H9 (cell line): ENCODE data around the gene TRPC5OS. TPM values are rescaled to one million over a fixed set of nuclear protein-coding genes. Genes with fewer than 3 reads are reported as not detected.

Source experiments
- DNase-seq: peaks from one replicate; pipeline ENCODE4 v3.0.0-alpha.2; 2017
- H2AFZ ChIP-seq: one replicate; pipeline ENCODE4 v1.6.1; 2013; ENCODE audit warnings: mild to moderate bottlenecking, low read length, control low read depth, moderate library complexity
- H2AK5ac ChIP-seq: 2 replicates; pipeline ENCODE4 v1.6.1; 2013; ENCODE audit warnings: low read length, control low read depth, mixed read lengths; ENCODE audit not compliant: insufficient read length
- H2BK120ac ChIP-seq: one replicate; pipeline ENCODE4 v1.6.1; 2013; ENCODE audit warnings: low read depth, mild to moderate bottlenecking, low read length, control low read depth, inconsistent platforms; ENCODE audit not compliant: poor library complexity, severe bottlenecking
- H2BK12ac ChIP-seq: 2 replicates; pipeline ENCODE4 v1.6.1; 2013; ENCODE audit warnings: low read length, control low read depth, mixed read lengths, low read depth; ENCODE audit not compliant: insufficient read length
- H2BK15ac ChIP-seq: 2 replicates; pipeline ENCODE4 v1.6.1; 2013; ENCODE audit warnings: low read depth, low read length, control low read depth
- H2BK20ac ChIP-seq: one replicate; pipeline ENCODE4 v1.6.1; 2013; ENCODE audit warnings: low read depth, mild to moderate bottlenecking, low read length, control low read depth, inconsistent platforms; ENCODE audit not compliant: poor library complexity, severe bottlenecking
- H2BK5ac ChIP-seq: 2 replicates; pipeline ENCODE4 v1.6.1; 2013; ENCODE audit warnings: low read length, control low read depth, mixed read lengths; ENCODE audit not compliant: insufficient read length
- H3K14ac ChIP-seq: 2 replicates; pipeline ENCODE4 v1.6.1; 2013; ENCODE audit warnings: low read length, control low read depth; ENCODE audit not compliant: insufficient read depth
- H3K18ac ChIP-seq: 2 replicates; pipeline ENCODE4 v1.6.1; 2013; ENCODE audit warnings: low read depth, mild to moderate bottlenecking, mixed read lengths, low read length, control low read depth; ENCODE audit not compliant: insufficient read length
- H3K23ac ChIP-seq: 2 replicates; pipeline ENCODE4 v1.6.1; 2013; ENCODE audit warnings: low read length, control low read depth, mixed read lengths, low read depth; ENCODE audit not compliant: insufficient read length
- H3K23me2 ChIP-seq: 2 replicates; pipeline ENCODE4 v1.6.1; 2013; ENCODE audit warnings: low read depth, mild to moderate bottlenecking, mixed read lengths, low read length, control low read depth; ENCODE audit not compliant: insufficient read length, poor library complexity, severe bottlenecking
- H3K27ac ChIP-seq: 2 replicates; pipeline ENCODE4 v1.5.1; 2013; ENCODE audit warnings: low read length, control low read depth, mixed read lengths, low read depth; ENCODE audit not compliant: insufficient read length
- H3K27me3 ChIP-seq: 2 replicates; pipeline ENCODE4 v1.6.1; 2013; ENCODE audit warnings: low read length, control low read depth, inconsistent platforms; ENCODE audit not compliant: insufficient read depth
- H3K4ac ChIP-seq: 2 replicates; pipeline ENCODE4 v1.6.1; 2013; ENCODE audit warnings: low read depth, mild to moderate bottlenecking, control low read depth, inconsistent platforms, low read length, moderate library complexity
- H3K4me1 ChIP-seq: 2 replicates; pipeline ENCODE4 v1.6.1; 2013; ENCODE audit warnings: low read length, control low read depth, inconsistent platforms; ENCODE audit not compliant: insufficient read depth
- H3K4me2 ChIP-seq: 2 replicates; pipeline ENCODE4 v1.6.1; 2013; ENCODE audit warnings: low read length, control low read depth, mixed read lengths; ENCODE audit not compliant: insufficient read length, insufficient read depth
- H3K56ac ChIP-seq: 2 replicates; pipeline ENCODE4 v1.6.1; 2013; ENCODE audit warnings: low read depth, mild to moderate bottlenecking, mixed read lengths, low read length, control low read depth; ENCODE audit not compliant: insufficient read length
- H3K79me1 ChIP-seq: 2 replicates; pipeline ENCODE4 v1.6.1; 2013; ENCODE audit warnings: low read depth, mild to moderate bottlenecking, moderate library complexity, low read length, control low read depth, inconsistent platforms; ENCODE audit not compliant: insufficient read depth, poor library complexity, severe bottlenecking
- H3K79me2 ChIP-seq: 2 replicates; pipeline ENCODE4 v1.6.1; 2013; ENCODE audit warnings: low read length, control low read depth, inconsistent platforms; ENCODE audit not compliant: insufficient read depth
- H3K9ac ChIP-seq: 2 replicates; pipeline ENCODE4 v1.6.1; 2013; ENCODE audit warnings: low read length, control low read depth, mixed read lengths; ENCODE audit not compliant: insufficient read length; ENCODE audit errors: extremely low read depth
- H3K9me3 ChIP-seq: one replicate; pipeline ENCODE4 v1.6.1; 2013; ENCODE audit warnings: low read depth, low read length, inconsistent platforms; ENCODE audit not compliant: control insufficient read depth
- H3T11ph ChIP-seq: one replicate; pipeline ENCODE4 v1.6.1; 2013; ENCODE audit warnings: mild to moderate bottlenecking, low read length, control low read depth, inconsistent platforms
- H4K20me1 ChIP-seq: one replicate; pipeline ENCODE4 v1.6.1; 2013; ENCODE audit not compliant: control insufficient read depth, insufficient read length, insufficient read depth
- H4K5ac ChIP-seq: 2 replicates; pipeline ENCODE4 v1.6.1; 2013; ENCODE audit warnings: low read depth, mild to moderate bottlenecking, mixed read lengths, low read length, control low read depth; ENCODE audit not compliant: insufficient read length
- H4K8ac ChIP-seq: replicated peaks from 2 replicates; pipeline ENCODE4 v1.6.1; 2013; ENCODE audit warnings: low read length, control low read depth, mixed read lengths, low read depth; ENCODE audit not compliant: insufficient read length
- H4K91ac ChIP-seq: 2 replicates; pipeline ENCODE4 v1.6.1; 2013; ENCODE audit warnings: low read depth, mild to moderate bottlenecking, moderate library complexity, mixed read lengths, low read length, control low read depth; ENCODE audit not compliant: insufficient read length
- H3K27ac Mint-ChIP-seq, 3 experiments: 2 replicates in 2 of 3; 3 replicates in 1 of 3; pipeline ENCODE4 v1.8.0; 2020 to 2021; ENCODE audit warnings: mixed read lengths in 3 of 3, mild to moderate bottlenecking in 1 of 3, moderate library complexity in 1 of 3
- H3K27me3 Mint-ChIP-seq: 2 replicates; pipeline ENCODE4 v1.8.0; 2021; ENCODE audit warnings: low read depth, mild to moderate bottlenecking, moderate library complexity, mixed read lengths
- H3K36me3 Mint-ChIP-seq, 3 experiments: 2 replicates in 2 of 3; 3 replicates in 1 of 3; pipeline ENCODE4 v1.8.0; 2020 to 2021; ENCODE audit warnings: low read depth in 3 of 3, mixed read lengths in 3 of 3; ENCODE audit not compliant: insufficient read depth in 1 of 3
- H3K4me1 Mint-ChIP-seq, 2 experiments: 2 replicates each; pipeline ENCODE4 v1.8.0; 2020; ENCODE audit warnings: mixed read lengths in 2 of 2
- H3K4me3 Mint-ChIP-seq, 2 experiments: 2 replicates in 1 of 2; 3 replicates in 1 of 2; pipeline ENCODE4 v1.8.0; 2020 to 2021; ENCODE audit warnings: mild to moderate bottlenecking in 2 of 2, mixed read lengths in 2 of 2, moderate library complexity in 1 of 2
- H3K9me3 Mint-ChIP-seq, 2 experiments: 2 replicates in 1 of 2; 3 replicates in 1 of 2; pipeline ENCODE4 v1.8.0; 2020; ENCODE audit warnings: mild to moderate bottlenecking in 2 of 2, mixed read lengths in 2 of 2, moderate library complexity in 1 of 2
- WGBS: extraction: QIAGEN DNeasy Blood & Tissue Kit; methylation state at CpG from one replicate; pipeline ENCODE4 v1.1.7; 2013; ENCODE audit warnings: missing lambda C conversion rate, low lambda C conversion rate, mixed read lengths; ENCODE audit not compliant: insufficient read length; ENCODE audit errors: extremely low coverage; 5-methylcytosine and 5-hydroxymethylcytosine counted together
- total RNA-seq: library from RNA; stranded (reverse); gene quantifications from 2 replicates; pipeline ENCODE4 v1.2.1, GENCODE V29; 2021
- TF ChIP-seq, protein P1 (sequence below): fragments of 200-600 bp; sonication (generic); conservative IDR thresholded peaks from 3 replicates; pipeline ENCODE4 v1.8.0; 2021; ENCODE audit warnings: antibody characterized with exemption, mild to moderate bottlenecking

TRPC5OS gene
- total RNA-seq, 1 experiment from 2014 or later, result not detected

DNA sequence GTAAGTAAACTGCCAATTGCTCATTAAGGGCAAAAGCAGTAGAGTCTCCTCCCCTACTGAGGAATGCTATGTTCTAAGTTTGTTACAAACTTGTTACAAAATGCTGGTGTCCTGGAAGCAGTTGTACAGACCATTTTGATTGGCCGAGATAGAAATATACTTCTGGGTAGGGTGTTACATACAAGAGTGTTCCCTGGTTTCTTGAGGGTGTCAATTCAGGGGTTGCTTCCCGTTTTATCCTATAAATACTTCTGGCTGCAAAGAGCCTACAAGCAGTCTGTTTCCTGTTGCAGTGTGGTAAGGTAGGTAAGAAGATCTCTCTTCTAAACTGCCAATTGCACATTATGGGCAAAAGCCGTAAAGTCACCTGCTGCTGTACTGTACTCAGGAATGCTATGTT lies 5.7 kb downstream of the TRPC5OS start:
- Histone ChIP-seq H3T11ph (no peak overlapping the region), H3K9me3 (no peaks in the 10 kb centered on the region), H2BK15ac (no peak overlapping the region), H4K5ac (no peak overlapping the region), H2AK5ac (no peak overlapping the region), H4K20me1 (no peaks in the 10 kb centered on the region), H2BK120ac (no peak overlapping the region), H3K9ac (no peak overlapping the region), H3K27me3 (no peaks in the 10 kb centered on the region), H3K4me2 (no peak overlapping the region), H2AFZ (no peak overlapping the region), H3K79me2 (no peaks in the 10 kb centered on the region), H3K23me2 (no peaks in the 10 kb centered on the region), H3K23ac (no peak overlapping the region), H3K18ac (no peak overlapping the region), H3K14ac (no peak overlapping the region), H4K8ac (no peak overlapping the region), H3K56ac (no peak overlapping the region), H2BK5ac (no peak overlapping the region), H3K27ac (no peak overlapping the region), H2BK20ac (no peak overlapping the region), H4K91ac (no peak overlapping the region), H3K4me1 (no peaks in the 10 kb centered on the region), H2BK12ac (no peak overlapping the region), H3K79me1 (no peaks in the 10 kb centered on the region), H3K4ac (no peak overlapping the region)
- no peaks in the 10 kb centered on the region for H3K4me1 Mint-ChIP-seq
- no peaks in the 10 kb centered on the region for H3K36me3 Mint-ChIP-seq
- no peak overlapping the region for H3K4me3 Mint-ChIP-seq
- no CpG with 5 or more reads among the region's 3 CpGs for WGBS
- H3K9me3 Mint-ChIP-seq, result no peaks in the 10 kb centered on the region
- no peak for DNase-seq
- TF ChIP-seq, protein P1, sequence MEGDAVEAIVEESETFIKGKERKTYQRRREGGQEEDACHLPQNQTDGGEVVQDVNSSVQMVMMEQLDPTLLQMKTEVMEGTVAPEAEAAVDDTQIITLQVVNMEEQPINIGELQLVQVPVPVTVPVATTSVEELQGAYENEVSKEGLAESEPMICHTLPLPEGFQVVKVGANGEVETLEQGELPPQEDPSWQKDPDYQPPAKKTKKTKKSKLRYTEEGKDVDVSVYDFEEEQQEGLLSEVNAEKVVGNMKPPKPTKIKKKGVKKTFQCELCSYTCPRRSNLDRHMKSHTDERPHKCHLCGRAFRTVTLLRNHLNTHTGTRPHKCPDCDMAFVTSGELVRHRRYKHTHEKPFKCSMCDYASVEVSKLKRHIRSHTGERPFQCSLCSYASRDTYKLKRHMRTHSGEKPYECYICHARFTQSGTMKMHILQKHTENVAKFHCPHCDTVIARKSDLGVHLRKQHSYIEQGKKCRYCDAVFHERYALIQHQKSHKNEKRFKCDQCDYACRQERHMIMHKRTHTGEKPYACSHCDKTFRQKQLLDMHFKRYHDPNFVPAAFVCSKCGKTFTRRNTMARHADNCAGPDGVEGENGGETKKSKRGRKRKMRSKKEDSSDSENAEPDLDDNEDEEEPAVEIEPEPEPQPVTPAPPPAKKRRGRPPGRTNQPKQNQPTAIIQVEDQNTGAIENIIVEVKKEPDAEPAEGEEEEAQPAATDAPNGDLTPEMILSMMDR, result no peak
- no peak overlapping the region for H3K27ac Mint-ChIP-seq
- no peaks in the 10 kb centered on the region for H3K27me3 Mint-ChIP-seq
